ENCODE results near the gene FBXO10. TPM values are rescaled to one million over a fixed set of nuclear protein-coding genes. Genes with fewer than 3 reads are reported as not detected.

FBXO10 gene
- total RNA-seq, 1 experiment from 2014 or later = 5.3 TPM

GRCh38 chr9:37582548-37583157 lies 6.5 kb upstream of the FBXO10 start (continued):
- TF ChIP-seq REST (IDR thresholded peaks at IDR 0.05; ENCODE audit: low read depth) (no peak), POLR2A (IDR thresholded peaks at IDR 0.05; ENCODE audit: borderline replicate concordance, extremely low read depth, insufficient read depth, insufficient read length) (no peak)

- no peak for DNase-seq (ENCODE audit: low read depth, low spot score)
- no peak overlapping the region for H3K9ac ChIP-seq (ENCODE audit: low read length)
- H2AFZ ChIP-seq (ENCODE audit: low read depth, low read length, poor library complexity, severe bottlenecking) = no peak overlapping the region
- BruUV-seq (replicated peaks) = no TSS peak
- no peak overlapping the region for H3K4me2 ChIP-seq (ENCODE audit: low read length)
- H3K27me3 ChIP-seq (ENCODE audit: insufficient read depth, low read length) = no peaks in the 10 kb centered on the region
- CTCF ChIA-PET = no interaction called here
- H3K4me3 ChIP-seq (replicated peaks in 1 of 2; ENCODE audit: low read depth in 1 of 2, low read length in 2 of 2) = no peak overlapping the region
- peaks cover 72% of the 10 kb centered on the region for H3K79me2 ChIP-seq (ENCODE audit: insufficient read depth, low read length)
- H3K9me3 ChIP-seq (ENCODE audit: control insufficient read depth in 1 of 2, insufficient read depth in 1 of 2, low read depth in 1 of 2, low read length in 2 of 2) = no peaks in the 10 kb centered on the region
- RAD21 ChIA-PET (ENCODE audit: low non-redundant PET in 1 of 2, low total read pairs in 2 of 2, uncharacterized antibody in 2 of 2, unreplicated experiment in 2 of 2) = no interaction called here
- intact Hi-C loops (cut with micrococcal nuclease) = no loop called here
- no peaks in the 10 kb centered on the region for H3K9me2 ChIP-seq (ENCODE audit: insufficient read depth)
- ATAC-seq = no peak
- TF ChIP-seq ZNF274 (IDR thresholded peaks at IDR 0.05; ENCODE audit: low read depth, low read length) (no peak), SRF (IDR thresholded peaks at IDR 0.05; ENCODE audit: low read depth) (no peak), TCF7L2 (IDR thresholded peaks at IDR 0.05; ENCODE audit: borderline replicate concordance, extremely low read depth, insufficient read depth, insufficient read length) (no peak)
- H3K27ac ChIP-seq (ENCODE audit: low read depth, low read length) = no peak overlapping the region
- POLR2A ChIA-PET = no interaction called here
- peaks cover 5 to 6% of the 10 kb centered on the region in 2 experiments; a peak in 2 of 4 replicates for H3K36me3 ChIP-seq (ENCODE audit: control insufficient read depth in 1 of 2, insufficient read depth in 2 of 2, low read length in 2 of 2)
- H4K20me1 ChIP-seq (ENCODE audit: insufficient read depth) = peaks cover 8% of the 10 kb centered on the region; the same call in 1 of the 2 replicates
- H3K4me1 ChIP-seq (ENCODE audit: control insufficient read depth in 1 of 2, insufficient read depth in 2 of 2, low read length in 2 of 2) = no peaks in the 10 kb centered on the region
Measured at GRCh38 chr9:37575511-37575914, 667 bp downstream of the FBXO10 start.
